GM12864 (cell line): ENCODE data around the gene GYS1.

ENCODE experiments used
- DNase-seq: peaks from one replicate; pipeline ENCODE4 v3.0.0-alpha.2; 2011; ENCODE audit warnings: low read depth
- H3K4me3 ChIP-seq: 2 replicates; pipeline ENCODE4 v1.5.1; 2011; ENCODE audit warnings: mild to moderate bottlenecking, low read depth, low read length, control low read depth
- TF ChIP-seq, protein P1 (sequence below): IDR thresholded peaks from 2 replicates; pipeline ENCODE4 v1.5.1; 2011; ENCODE audit warnings: low read depth, mild to moderate bottlenecking, moderate library complexity, low read length, control low read depth, inconsistent platforms; ENCODE audit errors: missing control alignments

GYS1 gene

GRCh38 chr19:49009828-49010227 is 16.7 kb upstream of the GYS1 start:
- DNase-seq = no peak
- TF ChIP-seq, protein P1, sequence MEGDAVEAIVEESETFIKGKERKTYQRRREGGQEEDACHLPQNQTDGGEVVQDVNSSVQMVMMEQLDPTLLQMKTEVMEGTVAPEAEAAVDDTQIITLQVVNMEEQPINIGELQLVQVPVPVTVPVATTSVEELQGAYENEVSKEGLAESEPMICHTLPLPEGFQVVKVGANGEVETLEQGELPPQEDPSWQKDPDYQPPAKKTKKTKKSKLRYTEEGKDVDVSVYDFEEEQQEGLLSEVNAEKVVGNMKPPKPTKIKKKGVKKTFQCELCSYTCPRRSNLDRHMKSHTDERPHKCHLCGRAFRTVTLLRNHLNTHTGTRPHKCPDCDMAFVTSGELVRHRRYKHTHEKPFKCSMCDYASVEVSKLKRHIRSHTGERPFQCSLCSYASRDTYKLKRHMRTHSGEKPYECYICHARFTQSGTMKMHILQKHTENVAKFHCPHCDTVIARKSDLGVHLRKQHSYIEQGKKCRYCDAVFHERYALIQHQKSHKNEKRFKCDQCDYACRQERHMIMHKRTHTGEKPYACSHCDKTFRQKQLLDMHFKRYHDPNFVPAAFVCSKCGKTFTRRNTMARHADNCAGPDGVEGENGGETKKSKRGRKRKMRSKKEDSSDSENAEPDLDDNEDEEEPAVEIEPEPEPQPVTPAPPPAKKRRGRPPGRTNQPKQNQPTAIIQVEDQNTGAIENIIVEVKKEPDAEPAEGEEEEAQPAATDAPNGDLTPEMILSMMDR = no peak
- H3K4me3 ChIP-seq = no peak overlapping the region

GRCh38 chr19:49006905-49007304 is 13.8 kb upstream of the GYS1 start:
- DNase-seq = no peak
- TF ChIP-seq, protein P1 = no peak
- H3K4me3 ChIP-seq = no peak overlapping the region

- no peak overlapping the region for H3K4me3 ChIP-seq
- DNase-seq = no peak
- TF ChIP-seq, protein P1 = no peak
These were observed 12.0 kb upstream of the GYS1 start for GRCh38 chr19:49004964-49005614.

GRCh38 chr19:49004133-49004532 is 11.0 kb upstream of the GYS1 start:
- no peak overlapping the region for H3K4me3 ChIP-seq
- TF ChIP-seq, protein P1 = no peak
- DNase-seq = no peak

DNA sequence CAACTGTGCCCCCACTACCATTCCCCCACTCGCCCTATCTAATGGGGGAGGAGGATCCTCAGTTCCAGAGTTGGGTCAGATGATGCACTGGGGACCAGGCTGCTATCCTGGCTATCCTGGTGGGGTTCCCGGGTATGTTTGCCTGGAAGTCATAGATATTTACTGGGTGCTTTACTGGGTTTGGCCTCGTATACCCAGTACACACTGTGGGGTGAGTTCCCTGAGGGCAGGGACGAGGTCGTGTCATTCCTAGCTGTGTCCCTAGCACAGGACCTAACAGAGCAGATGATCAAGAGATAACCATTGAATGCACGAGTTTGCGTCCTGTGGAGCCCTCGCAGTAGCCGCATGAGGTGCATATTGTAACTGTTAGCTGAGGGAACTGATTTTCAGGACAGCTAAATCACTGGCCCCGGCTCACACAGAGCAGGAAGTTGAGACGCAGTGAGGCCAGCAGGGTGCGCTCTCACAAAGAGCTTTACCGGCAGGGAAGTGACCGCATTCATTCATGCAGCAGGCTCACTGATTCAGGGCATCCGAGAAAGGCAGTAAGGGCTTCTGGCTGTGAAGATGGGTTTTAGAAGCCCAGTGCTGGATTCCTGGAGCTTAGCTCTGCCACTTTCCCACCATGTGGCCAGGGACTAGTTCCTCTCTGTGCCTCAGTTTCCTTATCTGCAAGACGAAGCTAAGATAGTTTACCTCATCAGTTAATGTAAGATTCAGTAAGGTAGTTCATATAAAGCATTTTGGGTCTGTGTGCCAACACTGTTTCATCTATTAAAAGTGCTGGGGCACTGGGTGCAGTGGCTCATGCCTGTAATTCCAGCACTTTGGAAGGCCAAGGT is 6.6 kb upstream of the GYS1 start:
- DNase-seq = no peak
- H3K4me3 ChIP-seq = no peak overlapping the region
- TF ChIP-seq, protein P1 = peak; percentile 91

DNA sequence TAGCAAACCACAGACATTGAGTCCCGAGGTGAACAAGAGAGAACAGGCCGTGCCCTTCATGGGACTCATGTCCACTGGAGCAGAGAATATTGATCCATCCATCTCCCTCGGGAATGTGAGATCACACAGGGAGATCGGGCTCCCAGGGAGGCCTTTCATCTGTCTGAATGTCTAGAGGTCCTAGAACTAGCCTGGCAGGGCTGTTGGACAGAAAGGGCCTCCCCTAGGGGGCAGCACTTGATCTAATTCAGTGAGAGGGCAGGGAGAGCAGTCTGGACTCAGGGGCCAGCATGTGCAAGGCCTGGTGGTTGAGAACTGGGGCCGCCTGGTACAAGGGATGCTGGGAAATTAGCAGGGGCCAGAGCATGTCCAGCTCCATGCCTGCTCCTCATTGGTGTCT is 4.9 kb upstream of the GYS1 start:
- TF ChIP-seq, protein P1 = peak; percentile 64
- no peak for DNase-seq
- H3K4me3 ChIP-seq = no peak overlapping the region

- TF ChIP-seq, protein P1 = no peak
- peak overlapping the region; percentile 98 for H3K4me3 ChIP-seq
- no peak for DNase-seq
These were observed 902 bp upstream of the GYS1 start for GRCh38 chr19:48994035-48994386.
